ENCODE data around the gene SENP2.
A peak's percentile ranks its signal among the peaks of the same experiment; 100 is the strongest.
"Not testable (repeated sequence)": the region's sequence is repeated elsewhere in the genome, so short reads cannot be mapped to it uniquely, and the experiment has no call there.

The SENP2 gene

GRCh38 chr3:185561374-185561943 is 24.6 kb upstream of the SENP2 start:
- ChIA-PET CTCF (interaction anchor here (1.5 to 4.6 kb wide), 3 partner anchors 11 to 99 kb away, joined by 3 to 40 read pairs (median 33); no protein-coding TSS in a partner anchor), POLR2A (no interaction called here)
- TF ChIP-seq CTCF (IDR thresholded peaks at IDR 0.05; ENCODE audit: control extremely low read depth, extremely low read depth, low read depth, missing control alignments) = no peak
- no peak for DNase-seq (ENCODE audit: extremely low spot score)

- ChIA-PET CTCF (no interaction called here), POLR2A (no interaction called here)
- no peak for TF ChIP-seq CTCF (IDR thresholded peaks at IDR 0.05; ENCODE audit: control extremely low read depth, extremely low read depth, low read depth, missing control alignments)
- no peak for DNase-seq (ENCODE audit: extremely low spot score)
Observed at GRCh38 chr3:185561958-185562357, 24.1 kb upstream of the SENP2 start.

GRCh38 chr3:185572183-185572582 is 13.9 kb upstream of the SENP2 start:
- ChIA-PET CTCF (interaction anchor here (0.8 to 2.8 kb wide), 6 partner anchors 11 to 56 kb away, joined by 3 to 33 read pairs (median 4); partner anchors contain the start of gene SENP2), POLR2A (no interaction called here)
- no peak for TF ChIP-seq CTCF (IDR thresholded peaks at IDR 0.05; ENCODE audit: control extremely low read depth, extremely low read depth, low read depth, missing control alignments)
- DNase-seq (ENCODE audit: extremely low spot score) = no peak

GRCh38 chr3:185575108-185575869 is 10.8 kb upstream of the SENP2 start:
- ChIA-PET CTCF (interaction anchor here (0.6 to 4.1 kb wide), 33 partner anchors 8 to 288 kb away, joined by 3 to 40 read pairs (median 4); partner anchors contain the start of genes MAP3K13, SENP2 and TMEM41A), POLR2A (interaction anchor here (0.6 kb wide), 1 partner anchor 13 kb away, joined by 9 read pairs; no protein-coding TSS in a partner anchor)

GRCh38 chr3:185582236-185582635 is 3.9 kb upstream of the SENP2 start:
- DNase-seq (ENCODE audit: extremely low spot score) = no peak
- CTCF ChIA-PET = no interaction called here
- POLR2A ChIA-PET = no interaction called here
- TF ChIP-seq CTCF (IDR thresholded peaks at IDR 0.05; ENCODE audit: control extremely low read depth, extremely low read depth, low read depth, missing control alignments) = no peak

More at GRCh38 chr3:185575108-185575869, 10.8 kb upstream of the SENP2 start:
- peak; percentile 48 for TF ChIP-seq CTCF (IDR thresholded peaks at IDR 0.05; ENCODE audit: control extremely low read depth, extremely low read depth, low read depth, missing control alignments)
- not testable (repeated sequence) for DNase-seq (ENCODE audit: extremely low spot score)

- ChIA-PET POLR2A (interaction anchor here (0.6 kb wide), 1 partner anchor 91 kb away, joined by 3 read pairs; no protein-coding TSS in a partner anchor), CTCF (interaction anchor here (0.6 to 2.1 kb wide), 3 partner anchors 8 to 11 kb away, joined by 3 to 8 read pairs (median 4); no protein-coding TSS in a partner anchor)
- TF ChIP-seq CTCF (IDR thresholded peaks at IDR 0.05; ENCODE audit: control extremely low read depth, extremely low read depth, low read depth, missing control alignments) = no peak
- peak; percentile 48 for DNase-seq (ENCODE audit: extremely low spot score)
Observed at GRCh38 chr3:185582871-185583270, 3.2 kb upstream of the SENP2 start.

All from GM10248 (cell line).